GM23338 (cell line): ENCODE results near the gene RNF133. TPM values are rescaled to one million over a fixed set of nuclear protein-coding genes. Genes with fewer than 3 reads are reported as not detected.

Source experiments
- ATAC-seq: fragments of 200-7000 bp; cut with Tn5 transposase; 3 replicates; pipeline ENCODE4 v1.9.1; 2020
- DNase-seq: peaks from one replicate; pipeline ENCODE4 v3.0.0-alpha.2; 2015; ENCODE audit warnings: low spot score
- H2AFZ ChIP-seq: fragments of 200-600 bp; sonication (generic); 2 replicates; pipeline ENCODE4 v1.8.0; 2016; ENCODE audit warnings: antibody characterized with exemption, mild to moderate bottlenecking, moderate library complexity
- H3F3A ChIP-seq: fragments of 200-600 bp; sonication (generic); replicated peaks from 2 replicates; pipeline ENCODE4 v1.8.0; 2017; ENCODE audit warnings: antibody characterized with exemption, mixed run types, low read depth
- H3K27ac ChIP-seq: fragments of 200-600 bp; sonication (generic); 2 replicates; pipeline ENCODE4 v1.6.1; 2016; ENCODE audit warnings: low read depth
- H3K27me3 ChIP-seq: fragments of 200-600 bp; sonication (generic); 2 replicates; pipeline ENCODE4 v1.8.0; 2016; ENCODE audit warnings: mild to moderate bottlenecking, mixed run types, moderate library complexity; ENCODE audit not compliant: insufficient read depth
- H3K36me3 ChIP-seq: fragments of 200-600 bp; sonication (generic); 2 replicates; pipeline ENCODE4 v1.8.0; 2016; ENCODE audit warnings: mild to moderate bottlenecking; ENCODE audit not compliant: insufficient read depth
- H3K4me1 ChIP-seq: fragments of 200-600 bp; sonication (generic); 2 replicates; pipeline ENCODE4 v1.8.0; 2016; ENCODE audit warnings: mild to moderate bottlenecking, moderate library complexity; ENCODE audit not compliant: insufficient read depth
- H3K4me2 ChIP-seq: fragments of 200-600 bp; sonication (generic); 2 replicates; pipeline ENCODE4 v1.7.1; 2017; ENCODE audit warnings: mixed run types
- H3K4me3 ChIP-seq: fragments of 200-600 bp; sonication (generic); 2 replicates; pipeline ENCODE4 v1.6.1; 2016; ENCODE audit warnings: mixed run types
- H3K79me2 ChIP-seq: fragments of 200-600 bp; sonication (generic); replicated peaks from 2 replicates; pipeline ENCODE4 v1.8.0; 2017; ENCODE audit warnings: mild to moderate bottlenecking; ENCODE audit not compliant: insufficient read depth
- H3K9me2 ChIP-seq: fragments of 200-600 bp; sonication (generic); 2 replicates; pipeline ENCODE4 v1.8.0; 2017; ENCODE audit not compliant: insufficient read depth
- H4K20me1 ChIP-seq: fragments of 200-600 bp; sonication (generic); replicated peaks from 2 replicates; pipeline ENCODE4 v1.8.0; 2017; ENCODE audit warnings: mild to moderate bottlenecking; ENCODE audit not compliant: insufficient read depth
- H3K27ac Mint-ChIP-seq: 2 replicates; pipeline ENCODE4 v1.8.0; 2020; ENCODE audit warnings: inconsistent platforms, mild to moderate bottlenecking, moderate library complexity, mixed read lengths
- H3K27me3 Mint-ChIP-seq: 3 replicates; pipeline ENCODE4 v1.8.0; 2022; ENCODE audit warnings: low read depth, mild to moderate bottlenecking, moderate library complexity, mixed read lengths, inconsistent platforms; ENCODE audit not compliant: insufficient read depth, poor library complexity
- H3K36me3 Mint-ChIP-seq: 3 replicates; pipeline ENCODE4 v1.8.0; 2021; ENCODE audit warnings: low read depth, mild to moderate bottlenecking, inconsistent platforms, moderate library complexity, mixed read lengths
- H3K4me1 Mint-ChIP-seq: 3 replicates; pipeline ENCODE4 v1.8.0; 2020; ENCODE audit warnings: mild to moderate bottlenecking, inconsistent platforms, mixed read lengths
- H3K4me3 Mint-ChIP-seq: 3 replicates; pipeline ENCODE4 v1.8.0; 2021; ENCODE audit warnings: moderate library complexity, mild to moderate bottlenecking, inconsistent platforms, mixed read lengths
- H3K9me3 Mint-ChIP-seq: 3 replicates; pipeline ENCODE4 v1.8.0; 2020; ENCODE audit warnings: moderate library complexity, mild to moderate bottlenecking, inconsistent platforms, mixed read lengths
- CREB1 ChIP-seq: fragments of 250-450 bp; sonication (Bioruptor Pico); IDR thresholded peaks from 2 replicates; pipeline ENCODE4 v1.5.0; 2020; ENCODE audit warnings: low read depth, mild to moderate bottlenecking, moderate library complexity
- CTCF ChIP-seq, 2 experiments: fragments of 200-600 bp in 1 of 2; sonication (generic) in 1 of 2; conservative IDR thresholded peaks; 2 replicates each; pipeline versions ENCODE4 v1.5.1 to v1.6.1; 2016 to 2017; ENCODE audit warnings: antibody characterized with exemption in 2 of 2, low read depth in 2 of 2, mild to moderate bottlenecking in 2 of 2, moderate library complexity in 1 of 2
- EZH2 ChIP-seq: fragments of 200-600 bp; sonication (generic); IDR thresholded peaks from one replicate; pipeline ENCODE4 v1.8.0; 2017; ENCODE audit warnings: antibody characterized with exemption, mild to moderate bottlenecking, low read depth; ENCODE audit not compliant: unreplicated experiment
- EZH2phosphoT487 ChIP-seq: fragments of 200-600 bp; sonication (generic); IDR thresholded peaks from one replicate; pipeline ENCODE4 v1.8.1; 2018; ENCODE audit warnings: antibody characterized with exemption; ENCODE audit not compliant: unreplicated experiment
- JUNB ChIP-seq: IDR thresholded peaks from one replicate; pipeline ENCODE4 v1.6.1; 2016; ENCODE audit warnings: antibody characterized with exemption; ENCODE audit not compliant: unreplicated experiment
- NANOG ChIP-seq: IDR thresholded peaks from 2 replicates; pipeline ENCODE4 v1.6.1; 2016; ENCODE audit warnings: antibody characterized with exemption, borderline replicate concordance
- POLR2AphosphoS5 ChIP-seq: IDR thresholded peaks from 2 replicates; pipeline ENCODE4 v1.6.1; 2016; ENCODE audit warnings: antibody characterized with exemption, low read depth
- REST ChIP-seq: IDR thresholded peaks from one replicate; pipeline ENCODE4 v1.6.1; 2018; ENCODE audit warnings: antibody characterized with exemption; ENCODE audit not compliant: unreplicated experiment
- STAT1 ChIP-seq: IDR thresholded peaks from one replicate; pipeline ENCODE4 v1.6.1; 2016; ENCODE audit warnings: antibody characterized with exemption; ENCODE audit not compliant: unreplicated experiment
- ZNF114 ChIP-seq: fragments of 250-450 bp; sonication (Bioruptor Pico); IDR thresholded peaks from 2 replicates; pipeline ENCODE4 v1.5.0; 2020; ENCODE audit warnings: mild to moderate bottlenecking, moderate library complexity
- ZNF331 ChIP-seq: fragments of 250-450 bp; sonication (Bioruptor Pico); IDR thresholded peaks from 2 replicates; pipeline ENCODE4 v1.5.0; 2020; ENCODE audit warnings: low read depth, mild to moderate bottlenecking, moderate library complexity
- polyA plus RNA-seq: library from polyadenylated mRNA; unstranded; fragments of >200 nt; fragmentation: Nextera tagmentation; extraction: Ambion mirVana; gene quantifications from 2 replicates; pipeline ENCODE4 v1.2.1, GENCODE V29; 2016
- total RNA-seq: library from RNA; depleted of rRNA; stranded (reverse); fragments of >200 nt; shearing (Covaris generic); gene quantifications from 2 replicates; pipeline ENCODE4 v1.2.3, GENCODE V29; 2014
- TF ChIP-seq, protein P1 (sequence below): fragments of 250-450 bp; sonication (Bioruptor Pico); IDR thresholded peaks from 2 replicates; pipeline ENCODE4 v1.5.0; 2020; ENCODE audit warnings: mild to moderate bottlenecking, moderate library complexity
- TF ChIP-seq, protein P2 (sequence below): IDR thresholded peaks from 2 replicates; pipeline ENCODE4 v1.6.1; 2016; ENCODE audit warnings: antibody characterized with exemption

RNF133 gene
- total and polyA plus RNA-seq, 2 experiments from 2014 or later, result 2.0 TPM; not detected in 1

- TF ChIP-seq POLR2AphosphoS5, result no peak
- TF ChIP-seq EZH2phosphoT487, result no peak
- TF ChIP-seq REST, result no peak
- no peak for TF ChIP-seq ZNF331 (CRISPR knock-in tag)
- no peak for TF ChIP-seq CREB1 (CRISPR knock-in tag)
- no peak for TF ChIP-seq CTCF (conservative IDR thresholded peaks at IDR 0.05; ENCODE audit: low read depth in 2 of 2)
- TF ChIP-seq, protein P1, sequence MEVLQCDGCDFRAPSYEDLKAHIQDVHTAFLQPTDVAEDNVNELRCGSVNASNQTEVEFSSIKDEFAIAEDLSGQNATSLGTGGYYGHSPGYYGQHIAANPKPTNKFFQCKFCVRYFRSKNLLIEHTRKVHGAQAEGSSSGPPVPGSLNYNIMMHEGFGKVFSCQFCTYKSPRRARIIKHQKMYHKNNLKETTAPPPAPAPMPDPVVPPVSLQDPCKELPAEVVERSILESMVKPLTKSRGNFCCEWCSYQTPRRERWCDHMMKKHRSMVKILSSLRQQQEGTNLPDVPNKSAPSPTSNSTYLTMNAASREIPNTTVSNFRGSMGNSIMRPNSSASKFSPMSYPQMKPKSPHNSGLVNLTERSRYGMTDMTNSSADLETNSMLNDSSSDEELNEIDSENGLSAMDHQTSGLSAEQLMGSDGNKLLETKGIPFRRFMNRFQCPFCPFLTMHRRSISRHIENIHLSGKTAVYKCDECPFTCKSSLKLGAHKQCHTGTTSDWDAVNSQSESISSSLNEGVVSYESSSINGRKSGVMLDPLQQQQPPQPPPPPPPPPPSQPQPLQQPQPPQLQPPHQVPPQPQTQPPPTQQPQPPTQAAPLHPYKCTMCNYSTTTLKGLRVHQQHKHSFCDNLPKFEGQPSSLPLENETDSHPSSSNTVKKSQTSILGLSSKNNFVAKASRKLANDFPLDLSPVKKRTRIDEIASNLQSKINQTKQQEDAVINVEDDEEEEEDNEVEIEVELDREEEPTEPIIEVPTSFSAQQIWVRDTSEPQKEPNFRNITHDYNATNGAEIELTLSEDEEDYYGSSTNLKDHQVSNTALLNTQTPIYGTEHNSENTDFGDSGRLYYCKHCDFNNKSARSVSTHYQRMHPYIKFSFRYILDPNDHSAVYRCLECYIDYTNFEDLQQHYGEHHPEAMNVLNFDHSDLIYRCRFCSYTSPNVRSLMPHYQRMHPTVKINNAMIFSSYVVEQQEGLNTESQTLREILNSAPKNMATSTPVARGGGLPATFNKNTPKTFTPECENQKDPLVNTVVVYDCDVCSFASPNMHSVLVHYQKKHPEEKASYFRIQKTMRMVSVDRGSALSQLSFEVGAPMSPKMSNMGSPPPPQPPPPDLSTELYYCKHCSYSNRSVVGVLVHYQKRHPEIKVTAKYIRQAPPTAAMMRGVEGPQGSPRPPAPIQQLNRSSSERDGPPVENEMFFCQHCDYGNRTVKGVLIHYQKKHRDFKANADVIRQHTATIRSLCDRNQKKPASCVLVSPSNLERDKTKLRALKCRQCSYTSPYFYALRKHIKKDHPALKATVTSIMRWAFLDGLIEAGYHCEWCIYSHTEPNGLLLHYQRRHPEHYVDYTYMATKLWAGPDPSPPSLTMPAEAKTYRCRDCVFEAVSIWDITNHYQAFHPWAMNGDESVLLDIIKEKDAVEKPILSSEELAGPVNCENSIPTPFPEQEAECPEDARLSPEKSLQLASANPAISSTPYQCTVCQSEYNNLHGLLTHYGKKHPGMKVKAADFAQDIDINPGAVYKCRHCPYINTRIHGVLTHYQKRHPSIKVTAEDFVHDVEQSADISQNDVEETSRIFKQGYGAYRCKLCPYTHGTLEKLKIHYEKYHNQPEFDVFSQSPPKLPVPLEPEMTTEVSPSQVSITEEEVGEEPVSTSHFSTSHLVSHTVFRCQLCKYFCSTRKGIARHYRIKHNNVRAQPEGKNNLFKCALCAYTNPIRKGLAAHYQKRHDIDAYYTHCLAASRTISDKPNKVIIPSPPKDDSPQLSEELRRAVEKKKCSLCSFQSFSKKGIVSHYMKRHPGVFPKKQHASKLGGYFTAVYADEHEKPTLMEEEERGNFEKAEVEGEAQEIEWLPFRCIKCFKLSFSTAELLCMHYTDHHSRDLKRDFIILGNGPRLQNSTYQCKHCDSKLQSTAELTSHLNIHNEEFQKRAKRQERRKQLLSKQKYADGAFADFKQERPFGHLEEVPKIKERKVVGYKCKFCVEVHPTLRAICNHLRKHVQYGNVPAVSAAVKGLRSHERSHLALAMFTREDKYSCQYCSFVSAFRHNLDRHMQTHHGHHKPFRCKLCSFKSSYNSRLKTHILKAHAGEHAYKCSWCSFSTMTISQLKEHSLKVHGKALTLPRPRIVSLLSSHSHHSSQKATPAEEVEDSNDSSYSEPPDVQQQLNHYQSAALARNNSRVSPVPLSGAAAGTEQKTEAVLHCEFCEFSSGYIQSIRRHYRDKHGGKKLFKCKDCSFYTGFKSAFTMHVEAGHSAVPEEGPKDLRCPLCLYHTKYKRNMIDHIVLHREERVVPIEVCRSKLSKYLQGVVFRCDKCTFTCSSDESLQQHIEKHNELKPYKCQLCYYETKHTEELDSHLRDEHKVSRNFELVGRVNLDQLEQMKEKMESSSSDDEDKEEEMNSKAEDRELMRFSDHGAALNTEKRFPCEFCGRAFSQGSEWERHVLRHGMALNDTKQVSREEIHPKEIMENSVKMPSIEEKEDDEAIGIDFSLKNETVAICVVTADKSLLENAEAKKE (CRISPR knock-in tag), result no peak
- no peak for TF ChIP-seq NANOG
- no peak for TF ChIP-seq ZNF114 (CRISPR knock-in tag)
- TF ChIP-seq, protein P2, sequence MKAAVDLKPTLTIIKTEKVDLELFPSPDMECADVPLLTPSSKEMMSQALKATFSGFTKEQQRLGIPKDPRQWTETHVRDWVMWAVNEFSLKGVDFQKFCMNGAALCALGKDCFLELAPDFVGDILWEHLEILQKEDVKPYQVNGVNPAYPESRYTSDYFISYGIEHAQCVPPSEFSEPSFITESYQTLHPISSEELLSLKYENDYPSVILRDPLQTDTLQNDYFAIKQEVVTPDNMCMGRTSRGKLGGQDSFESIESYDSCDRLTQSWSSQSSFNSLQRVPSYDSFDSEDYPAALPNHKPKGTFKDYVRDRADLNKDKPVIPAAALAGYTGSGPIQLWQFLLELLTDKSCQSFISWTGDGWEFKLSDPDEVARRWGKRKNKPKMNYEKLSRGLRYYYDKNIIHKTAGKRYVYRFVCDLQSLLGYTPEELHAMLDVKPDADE, result no peak
- TF ChIP-seq STAT1, result no peak
- no peak for TF ChIP-seq EZH2
- TF ChIP-seq JUNB, result no peak
- H3K79me2 ChIP-seq, result 0 out of 2 replicates have a peak, but pooled peaks cover 3% of the 10 kb centered on the region
- no peak within 1 kb of the TSS for H2AFZ ChIP-seq
- Mint-ChIP-seq H3K4me1 (peaks cover 5% of the 10 kb centered on the region; the same call in 1 of the 3 replicates), H3K4me3 (no peak within 1 kb of the TSS), H3K9me3 (no peaks in the 10 kb centered on the region), H3K27me3 (no peaks in the 10 kb centered on the region), H3K27ac (no peak within 1 kb of the TSS), H3K36me3 (peaks cover 7% of the 10 kb centered on the region; the same call in 2 of the 3 replicates)
- H3K9me2 ChIP-seq, result no peaks in the 10 kb centered on the region
- H3K27ac ChIP-seq, result no peak within 1 kb of the TSS
- no peaks in the 10 kb centered on the region for H3F3A ChIP-seq
- H4K20me1 ChIP-seq, result no peaks in the 10 kb centered on the region
- H3K36me3 ChIP-seq, result no peaks in the 10 kb centered on the region
- peaks cover 3% of the 10 kb centered on the region; the same call in 1 of the 2 replicates for H3K4me1 ChIP-seq
- H3K4me2 ChIP-seq, result no peak within 1 kb of the TSS
- no peak for DNase-seq
- no peak within 1 kb of the TSS for H3K4me3 ChIP-seq
- no peaks in the 10 kb centered on the region for H3K27me3 ChIP-seq
- no peak for ATAC-seq
Observed at GRCh38 chr7:122702872-122703510, 4.1 kb upstream of the RNF133 start, which contains the start of gene RNF148. Gene RNF148, minus strand, starts transcription at chr7:122702922. Its CDS starts 172 bp downstream, at chr7:122702750.
